GM12891 (cell line): ENCODE results near the gene DEGS1.

Experiments
- POLR2A ChIP-seq: IDR thresholded peaks from 2 replicates; pipeline ENCODE4 v1.6.1; 2011; ENCODE audit warnings: low read depth, low read length, control low read depth
- POLR2AphosphoS5 ChIP-seq: IDR thresholded peaks from 2 replicates; pipeline ENCODE4 v1.6.1; 2011; ENCODE audit warnings: low read depth, low read length, control low read depth
- TAF1 ChIP-seq: IDR thresholded peaks from 2 replicates; pipeline ENCODE4 v1.6.1; 2011; ENCODE audit warnings: low read depth, low read length, control low read depth

GRCh38 chr1:224133741-224134299 lies 49.2 kb upstream of the DEGS1 start:
- TF ChIP-seq TAF1, result no peak
- no peak for TF ChIP-seq POLR2AphosphoS5
- no peak for TF ChIP-seq POLR2A
